Stromal cell of bone marrow (primary cell): ENCODE measurements around the gene CADPS2.
"Not testable (repeated sequence)": the region's sequence is repeated elsewhere in the genome, so short reads cannot be mapped to it uniquely, and the experiment has no call there.

Experiments used
- DNase-seq: peaks from one replicate; pipeline ENCODE4 v3.0.0-alpha.2; 2012; ENCODE audit warnings: low read depth

Gene CADPS2

GRCh38 chr7:122849957-122850328 is 36.3 kb downstream of the CADPS2 start:
- no peak for DNase-seq

- no peak for DNase-seq
Observed at GRCh38 chr7:122849322-122849956, 36.8 kb downstream of the CADPS2 start.

DNA sequence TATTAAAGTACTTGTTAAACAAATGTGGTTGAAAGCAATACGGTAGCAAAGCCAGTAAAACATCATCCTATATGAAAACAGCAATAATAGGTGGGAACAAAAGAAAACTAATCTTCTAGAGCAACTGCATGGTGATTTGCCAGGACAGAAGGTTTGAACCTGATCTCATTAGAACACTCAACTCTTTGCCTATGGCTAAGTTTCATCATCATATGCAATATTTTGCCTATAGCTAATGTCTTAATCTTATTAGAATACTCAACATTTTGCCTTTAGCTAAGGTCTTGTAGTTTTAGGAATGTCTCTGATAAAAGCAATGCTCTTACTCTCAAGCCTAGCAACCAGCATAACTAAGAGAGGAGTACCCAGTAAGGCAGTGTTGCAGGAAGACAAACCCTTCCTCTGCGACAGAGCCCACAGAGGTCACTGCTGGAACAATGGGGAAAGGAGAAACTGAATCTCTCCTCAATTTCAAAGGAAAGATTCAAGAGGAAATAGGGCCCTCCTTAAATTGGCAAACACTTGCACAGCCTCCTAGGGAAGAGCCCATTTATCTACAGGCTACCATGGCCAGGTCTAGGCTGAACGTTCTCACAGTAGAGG is 38.3 kb downstream of the CADPS2 start:
- no peak for DNase-seq

DNA sequence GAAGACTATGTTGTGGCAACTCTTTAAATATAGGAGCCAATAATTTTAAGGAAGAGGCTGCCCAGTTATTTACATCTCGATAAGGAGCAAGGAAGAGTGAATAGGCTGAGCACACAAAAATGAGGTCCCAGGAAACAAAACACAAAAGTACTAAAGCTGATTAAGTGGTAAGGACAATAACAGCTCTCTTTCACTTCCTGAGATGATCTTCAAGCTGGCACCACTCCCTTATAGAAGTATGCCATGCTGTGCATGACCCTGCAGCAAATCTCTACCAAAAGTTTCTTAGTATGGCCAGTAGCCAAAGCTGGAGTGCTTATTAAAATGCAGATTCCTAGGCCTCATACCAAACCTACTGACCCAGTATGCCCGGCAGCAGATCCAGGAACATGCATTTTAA is 39.7 kb downstream of the CADPS2 start:
- DNase-seq: no peak

GRCh38 chr7:122845286-122845685 is 41.0 kb downstream of the CADPS2 start:
- no peak for DNase-seq

GRCh38 chr7:122844191-122844988 is 41.9 kb downstream of the CADPS2 start:
- DNase-seq: no peak

GRCh38 chr7:122842971-122843370 is 43.3 kb downstream of the CADPS2 start:
- no peak for DNase-seq

- DNase-seq: not testable (repeated sequence)
Observed at GRCh38 chr7:122836286-122836685, 50.0 kb downstream of the CADPS2 start.

DNA sequence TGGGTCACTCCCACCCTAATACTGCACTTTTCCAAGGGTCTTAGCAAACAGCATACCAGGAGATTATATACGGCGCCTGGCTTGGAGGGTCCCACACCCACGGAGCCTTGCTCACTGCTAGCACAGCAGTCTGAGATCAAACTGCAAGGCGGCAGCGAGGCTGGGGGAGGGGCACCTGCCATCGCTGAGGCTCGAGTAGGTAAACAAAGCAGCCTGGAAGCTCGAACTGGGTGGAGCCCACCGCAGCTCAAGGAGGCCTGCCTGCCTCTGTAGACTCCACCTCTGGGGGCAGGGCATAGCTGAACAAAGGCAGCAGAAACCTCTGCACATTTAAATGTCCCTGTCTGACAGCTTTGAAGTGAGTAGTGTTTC is 51.7 kb downstream of the CADPS2 start:
- DNase-seq: not testable (repeated sequence)

DNA sequence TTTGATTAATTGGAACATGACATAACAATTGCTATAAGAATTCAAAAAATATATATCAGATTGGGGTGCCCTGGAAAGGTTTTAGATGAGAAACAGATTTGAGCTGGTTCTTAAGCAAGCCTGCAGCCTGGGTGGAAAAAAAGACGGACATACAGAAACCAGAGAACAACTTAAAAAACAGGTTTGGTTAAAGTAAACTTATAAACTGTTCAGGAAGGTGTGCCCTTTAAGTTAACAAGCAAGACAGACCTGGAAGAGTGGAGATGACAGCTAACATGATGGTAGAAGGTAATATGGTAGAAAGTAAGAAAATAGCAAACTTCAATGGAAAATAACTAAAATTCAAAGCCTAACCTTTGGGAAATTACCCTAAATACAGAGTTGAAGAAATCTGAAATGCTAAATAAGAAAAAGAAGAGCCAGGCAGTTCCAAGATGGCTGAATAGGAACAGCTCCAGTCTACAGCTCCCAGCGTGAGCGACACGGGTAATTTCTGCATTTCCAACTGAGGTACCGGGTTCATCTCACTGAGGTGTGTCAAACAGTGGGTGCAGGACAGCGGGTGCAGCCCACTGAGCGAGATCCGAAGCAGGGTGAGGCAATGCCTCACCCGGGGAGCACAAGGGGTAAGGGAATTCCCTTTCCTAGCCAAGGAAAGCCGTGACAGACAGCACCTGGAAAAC is 52.2 kb downstream of the CADPS2 start:
- DNase-seq: no peak

GRCh38 chr7:122831436-122831835 is 54.8 kb downstream of the CADPS2 start:
- no peak for DNase-seq

DNA sequence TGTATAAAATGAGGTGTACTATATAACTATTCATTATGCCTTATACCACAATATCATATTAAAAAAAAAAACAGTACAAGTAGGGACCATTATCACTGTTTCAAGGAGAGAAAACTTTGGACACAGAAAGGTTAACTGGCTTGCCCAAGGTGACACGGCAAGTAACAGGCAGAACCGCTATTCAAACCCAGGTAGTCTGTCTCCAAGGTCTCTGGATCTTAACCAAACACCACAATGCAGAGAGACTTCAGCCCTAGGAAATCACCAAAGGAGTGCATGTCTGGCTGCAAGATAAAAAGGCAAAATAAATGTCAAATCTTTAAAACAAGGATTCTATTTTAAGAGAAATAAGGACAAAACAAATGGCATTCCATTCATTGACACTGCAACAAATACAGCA is 56.3 kb downstream of the CADPS2 start:
- DNase-seq: no peak

GRCh38 chr7:122827763-122828162 is 58.5 kb downstream of the CADPS2 start:
- DNase-seq: no peak

DNA sequence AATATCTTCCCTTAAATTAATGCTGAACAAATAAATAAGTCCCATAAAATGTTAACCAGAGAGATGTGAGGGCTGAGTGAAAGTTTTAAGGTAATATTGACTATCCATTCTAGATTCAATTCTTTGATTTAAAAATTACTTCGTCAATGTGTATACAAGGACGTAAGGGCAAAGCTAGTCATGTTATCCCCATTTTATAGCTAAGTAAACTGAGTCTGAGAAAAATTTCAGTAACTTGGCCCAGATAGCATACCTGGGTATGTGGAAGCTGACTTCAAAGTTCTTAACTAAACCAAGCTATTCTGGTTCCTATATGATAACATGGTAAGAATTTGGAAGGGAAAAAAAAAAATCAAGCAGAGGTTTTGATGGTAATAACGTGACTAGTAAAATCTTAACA is 72.4 kb downstream of the CADPS2 start:
- DNase-seq: no peak

DNA sequence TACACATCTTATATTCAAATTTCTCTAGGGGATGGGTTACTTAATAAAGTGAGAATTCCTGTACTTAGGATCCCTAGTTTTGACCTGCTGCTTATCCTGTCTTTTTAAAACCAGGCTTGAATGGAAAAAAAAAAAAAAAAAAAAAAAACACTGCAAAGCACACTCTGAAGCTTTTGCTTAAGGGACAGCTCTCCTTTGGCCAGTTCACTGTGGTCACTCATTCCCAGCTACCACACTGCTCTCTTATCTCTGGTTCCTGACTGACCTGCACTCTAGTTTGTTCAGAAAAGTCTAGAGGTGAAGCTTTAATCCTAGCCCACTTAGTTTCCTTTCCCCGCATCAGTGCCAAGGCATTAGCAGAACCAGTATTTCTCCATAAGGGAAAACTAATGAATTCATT is 82.4 kb downstream of the CADPS2 start:
- no peak for DNase-seq

- peak; percentile 26 for DNase-seq
Observed at GRCh38 chr7:122803323-122803722, 82.9 kb downstream of the CADPS2 start.

DNA sequence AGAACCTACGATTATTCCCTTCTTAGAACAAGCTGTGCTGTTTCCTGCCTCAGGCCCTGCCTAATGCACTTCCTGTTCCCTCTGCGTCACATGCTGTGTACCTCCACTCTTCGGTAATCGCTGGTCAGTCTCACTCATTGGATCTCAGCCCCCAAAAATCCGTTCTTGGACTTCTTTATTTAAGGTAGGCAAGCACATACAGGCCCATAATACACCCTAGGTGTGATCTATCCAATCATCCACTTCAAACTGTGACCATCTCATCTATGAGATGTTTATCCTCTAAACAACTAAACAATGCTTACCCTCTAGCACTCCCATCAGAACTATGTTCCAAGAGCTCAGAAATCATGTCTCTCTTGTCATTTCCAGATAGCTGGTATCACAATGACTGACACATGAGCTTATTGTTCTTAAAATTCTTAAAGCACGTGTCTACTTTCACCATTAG is 83.9 kb downstream of the CADPS2 start:
- no peak for DNase-seq

DNA sequence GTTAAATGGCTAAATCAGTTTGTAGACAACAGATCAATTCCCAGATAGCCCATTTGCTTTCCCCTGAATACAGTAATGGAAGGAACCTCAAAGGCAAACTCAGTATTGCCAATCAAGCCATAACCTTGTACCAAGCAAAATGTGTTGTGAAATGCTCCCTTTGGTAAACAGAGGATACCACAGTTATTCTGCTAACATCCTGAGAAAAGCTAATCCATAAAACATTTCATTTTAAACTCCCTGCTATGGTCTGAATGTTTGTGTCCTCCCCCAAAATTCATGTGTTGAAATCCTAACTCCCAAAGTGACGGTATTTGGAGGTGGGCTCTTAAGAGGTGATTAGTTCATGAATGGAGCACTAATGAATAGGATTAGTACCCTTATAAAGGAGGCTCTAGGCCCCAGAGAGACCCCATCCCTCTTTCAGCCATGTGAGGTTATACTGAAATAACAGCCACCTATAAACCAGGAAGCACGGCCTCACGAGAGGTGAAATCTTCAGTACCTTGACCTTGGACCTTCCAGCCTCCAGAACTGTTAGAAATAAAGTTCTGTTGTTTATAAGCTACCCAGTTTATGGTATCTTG is 94.2 kb downstream of the CADPS2 start:
- DNase-seq: no peak

DNA sequence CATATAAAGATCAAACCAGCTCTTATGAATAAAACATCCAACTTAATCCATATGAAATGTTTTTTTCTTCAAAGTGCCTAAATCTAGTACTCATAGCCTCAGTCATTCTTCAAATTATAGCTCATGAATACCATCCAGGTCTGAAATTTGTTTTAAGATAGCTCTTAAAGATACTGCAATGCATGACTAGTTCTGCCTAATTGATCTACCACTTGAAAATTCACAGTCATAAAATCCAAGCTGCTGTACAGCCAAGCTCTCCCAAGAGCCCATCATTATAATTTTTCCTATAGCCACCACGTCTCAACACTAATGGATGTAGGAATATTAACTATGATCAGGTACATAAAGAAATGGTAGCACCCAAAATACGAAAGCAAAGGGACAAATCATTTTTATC is 95.7 kb downstream of the CADPS2 start:
- DNase-seq: no peak

DNA sequence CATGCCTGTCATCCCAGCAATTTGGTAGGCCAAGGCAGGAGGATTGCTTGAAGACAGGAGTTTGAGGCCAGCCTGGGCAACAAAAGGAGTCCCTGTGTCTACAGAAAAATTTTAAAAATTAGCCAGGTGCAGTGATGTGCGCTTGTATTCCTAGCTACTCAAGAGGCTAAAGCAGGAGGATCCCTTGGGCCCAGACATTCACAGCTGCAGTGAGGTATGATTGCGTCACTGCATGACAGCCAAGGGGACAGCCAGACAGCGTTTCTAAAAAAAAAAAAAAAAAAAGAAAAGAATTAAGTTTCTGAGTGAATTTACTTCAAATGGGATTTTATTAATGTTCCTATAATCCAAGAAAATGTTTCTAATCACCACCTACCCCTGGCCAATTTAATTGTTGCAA is 96.1 kb downstream of the CADPS2 start:
- DNase-seq: no peak

DNA sequence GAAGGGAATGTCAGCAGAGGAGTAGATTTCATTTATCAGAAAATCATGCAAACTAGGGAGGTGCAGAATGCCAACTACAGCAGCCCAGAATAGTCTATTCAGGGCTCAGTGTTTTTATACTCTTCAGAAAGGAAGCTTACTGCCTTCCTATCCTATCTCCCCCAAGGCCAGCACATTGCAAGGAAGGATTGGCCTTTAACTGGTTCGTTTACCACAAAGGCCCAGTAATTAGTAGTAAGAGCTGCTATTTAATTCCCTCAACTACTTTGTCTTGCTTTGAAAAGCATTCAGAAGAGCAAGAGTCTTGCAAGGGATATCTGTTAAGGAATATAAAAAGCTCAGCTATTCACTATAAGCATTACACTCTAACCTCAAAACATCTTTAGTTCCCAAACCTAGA is 97.1 kb downstream of the CADPS2 start:
- no peak for DNase-seq

DNA sequence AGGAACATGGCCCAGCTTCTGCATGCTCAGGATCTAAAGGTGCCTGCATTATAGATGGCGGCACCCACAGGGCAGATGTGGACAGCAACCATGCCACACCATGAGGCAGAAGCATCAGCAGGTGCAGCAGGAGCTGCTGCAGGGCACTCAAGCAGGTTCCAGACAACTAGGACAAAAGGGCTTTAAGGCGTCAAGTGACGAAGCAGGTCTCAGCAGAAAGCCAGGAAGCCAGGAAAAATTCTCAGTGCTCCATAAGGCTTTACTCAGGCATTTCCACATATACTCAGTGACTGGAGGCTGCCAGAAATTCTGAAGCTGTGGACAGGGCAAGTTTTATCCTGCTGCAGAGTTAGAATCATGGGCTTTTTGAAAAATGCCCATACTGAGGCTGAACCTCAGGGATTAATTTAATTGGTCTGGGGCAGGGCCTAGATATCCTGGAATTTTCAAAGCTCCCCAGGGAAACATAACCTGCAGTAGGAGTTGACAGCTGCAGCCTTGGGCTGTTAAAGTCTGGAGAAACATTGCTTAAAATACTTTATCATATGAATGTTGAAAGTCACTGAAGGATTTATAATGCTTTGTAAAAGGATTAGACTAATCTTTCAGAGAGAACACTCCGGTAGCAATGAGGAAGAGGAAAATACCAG is 115.4 kb downstream of the CADPS2 start:
- DNase-seq: no peak
